ENCODE measurements around the gene GSX2.

Gene GSX2

GRCh38 chr4:54139332-54139731, 39.4 kb downstream of the GSX2 start:
- H2BK15ac ChIP-seq (ENCODE audit: low read depth, poor library complexity, severe bottlenecking), result no peak overlapping the region
- no peak overlapping the region for H3K4me3 ChIP-seq (ENCODE audit: insufficient read depth in 1 of 2, low read depth in 1 of 2, low read length in 2 of 2)
- no peak overlapping the region for H2BK5ac ChIP-seq (ENCODE audit: low read depth, low read length, poor library complexity, severe bottlenecking)
- peak overlapping the region in 1 of 2 experiments; percentile 15 for H3K18ac ChIP-seq (ENCODE audit: low read depth in 1 of 2, low read length in 2 of 2)
- H3K4ac ChIP-seq (ENCODE audit: low read depth in 1 of 2, low read length in 2 of 2), result no peak overlapping the region
- H3K14ac ChIP-seq (ENCODE audit: low read length in 2 of 2), result no peak overlapping the region
- no peak overlapping the region for H2AK5ac ChIP-seq (ENCODE audit: low read length, severe bottlenecking)
- H2AFZ ChIP-seq (ENCODE audit: low read depth, low read length), result no peak overlapping the region
- H3K23ac ChIP-seq (ENCODE audit: low read length in 2 of 2), result no peak overlapping the region
- no peaks in the 10 kb centered on the region for H3K9me3 ChIP-seq (ENCODE audit: control insufficient read depth, low read length)
- no peak for DNase-seq
- no peak overlapping the region for H2BK120ac ChIP-seq (ENCODE audit: low read depth, low read length)
- no peak overlapping the region for H3K4me2 ChIP-seq (ENCODE audit: low read length, poor library complexity, severe bottlenecking)
- peak overlapping the region; percentile 47 for H4K8ac ChIP-seq (ENCODE audit: low read length)
- no peaks in the 10 kb centered on the region for H3K79me1 ChIP-seq (replicated peaks; ENCODE audit: low read length, poor library complexity, severe bottlenecking)
- 76% methylated on average over 3 of the region's 4 CpGs for WGBS
- peaks cover 0 to 6% of the 10 kb centered on the region in 2 experiments for H3K27me3 ChIP-seq (ENCODE audit: control insufficient read depth in 1 of 2, insufficient read depth in 1 of 2, low read length in 2 of 2)
- no peak overlapping the region for H2BK12ac ChIP-seq (ENCODE audit: low read length in 2 of 2)
- no peaks in the 10 kb centered on the region for H3K4me1 ChIP-seq (ENCODE audit: control insufficient read depth, insufficient read depth, low read depth, low read length)
- H4K91ac ChIP-seq (ENCODE audit: low read length), result no peak overlapping the region
- no peak overlapping the region for H3K27ac ChIP-seq (ENCODE audit: low read length, poor library complexity, severe bottlenecking)
- no peak overlapping the region for H3K9ac ChIP-seq (ENCODE audit: low read length)
- no peaks in the 10 kb centered on the region for H3K36me3 ChIP-seq (ENCODE audit: control insufficient read depth in 1 of 2, insufficient read depth in 2 of 2, low read depth in 1 of 2, low read length in 2 of 2)

GRCh38 chr4:54140287-54140686, 40.3 kb downstream of the GSX2 start:
- Histone ChIP-seq H3K18ac (ENCODE audit: low read depth in 1 of 2, low read length in 2 of 2) (no peak overlapping the region), H3K79me1 (replicated peaks; ENCODE audit: low read length, poor library complexity, severe bottlenecking) (no peaks in the 10 kb centered on the region), H3K9ac (ENCODE audit: low read length) (no peak overlapping the region), H4K91ac (ENCODE audit: low read length) (no peak overlapping the region), H3K27me3 (ENCODE audit: control insufficient read depth in 1 of 2, insufficient read depth in 1 of 2, low read length in 2 of 2) (peaks cover 0 to 6% of the 10 kb centered on the region in 2 experiments), H3K9me3 (ENCODE audit: control insufficient read depth, low read length) (no peaks in the 10 kb centered on the region), H3K4me3 (ENCODE audit: insufficient read depth in 1 of 2, low read depth in 1 of 2, low read length in 2 of 2) (no peak overlapping the region), H4K8ac (ENCODE audit: low read length) (no peak overlapping the region), H3K4me2 (ENCODE audit: low read length, poor library complexity, severe bottlenecking) (no peak overlapping the region), H3K23ac (ENCODE audit: low read length in 2 of 2) (no peak overlapping the region), H3K36me3 (ENCODE audit: control insufficient read depth in 1 of 2, insufficient read depth in 2 of 2, low read depth in 1 of 2, low read length in 2 of 2) (no peaks in the 10 kb centered on the region), H3K14ac (ENCODE audit: low read length in 2 of 2) (no peak overlapping the region), H2AFZ (ENCODE audit: low read depth, low read length) (no peak overlapping the region), H3K4me1 (ENCODE audit: control insufficient read depth, insufficient read depth, low read depth, low read length) (no peaks in the 10 kb centered on the region), H2BK15ac (ENCODE audit: low read depth, poor library complexity, severe bottlenecking) (no peak overlapping the region), H2BK5ac (ENCODE audit: low read depth, low read length, poor library complexity, severe bottlenecking) (no peak overlapping the region), H2AK5ac (ENCODE audit: low read length, severe bottlenecking) (no peak overlapping the region), H3K4ac (ENCODE audit: low read depth in 1 of 2, low read length in 2 of 2) (no peak overlapping the region), H3K27ac (ENCODE audit: low read length, poor library complexity, severe bottlenecking) (no peak overlapping the region), H2BK120ac (ENCODE audit: low read depth, low read length) (no peak overlapping the region), H2BK12ac (ENCODE audit: low read length in 2 of 2) (no peak overlapping the region)
- no CpG with 5 or more reads among the region's 1 CpG for WGBS
- DNase-seq, result no peak

- H2AK5ac ChIP-seq (ENCODE audit: low read length, severe bottlenecking), result no peak overlapping the region
- no peak overlapping the region for H2AFZ ChIP-seq (ENCODE audit: low read depth, low read length)
- H3K36me3 ChIP-seq (ENCODE audit: control insufficient read depth in 1 of 2, insufficient read depth in 2 of 2, low read depth in 1 of 2, low read length in 2 of 2), result no peaks in the 10 kb centered on the region
- no peak overlapping the region for H3K23ac ChIP-seq (ENCODE audit: low read length in 2 of 2)
- no peak overlapping the region for H4K91ac ChIP-seq (ENCODE audit: low read length)
- DNase-seq, result no peak
- H3K9me3 ChIP-seq (ENCODE audit: control insufficient read depth, low read length), result no peaks in the 10 kb centered on the region
- H3K27ac ChIP-seq (ENCODE audit: low read length, poor library complexity, severe bottlenecking), result no peak overlapping the region
- H3K18ac ChIP-seq (ENCODE audit: low read depth in 1 of 2, low read length in 2 of 2), result no peak overlapping the region
- no peaks in the 10 kb centered on the region for H3K79me1 ChIP-seq (replicated peaks; ENCODE audit: low read length, poor library complexity, severe bottlenecking)
- H3K27me3 ChIP-seq (ENCODE audit: control insufficient read depth in 1 of 2, insufficient read depth in 1 of 2, low read length in 2 of 2), result peaks cover 0 to 9% of the 10 kb centered on the region in 2 experiments
- H2BK15ac ChIP-seq (ENCODE audit: low read depth, poor library complexity, severe bottlenecking), result no peak overlapping the region
- H4K8ac ChIP-seq (ENCODE audit: low read length), result no peak overlapping the region
- H2BK5ac ChIP-seq (ENCODE audit: low read depth, low read length, poor library complexity, severe bottlenecking), result no peak overlapping the region
- H3K4me2 ChIP-seq (ENCODE audit: low read length, poor library complexity, severe bottlenecking), result no peak overlapping the region
- no peak overlapping the region for H3K4me3 ChIP-seq (ENCODE audit: insufficient read depth in 1 of 2, low read depth in 1 of 2, low read length in 2 of 2)
- no peak overlapping the region for H3K14ac ChIP-seq (ENCODE audit: low read length in 2 of 2)
- 100% methylated on average over 1 of the region's 2 CpGs for WGBS
- H2BK12ac ChIP-seq (ENCODE audit: low read length in 2 of 2), result no peak overlapping the region
- H3K9ac ChIP-seq (ENCODE audit: low read length), result no peak overlapping the region
- H3K4me1 ChIP-seq (ENCODE audit: control insufficient read depth, insufficient read depth, low read depth, low read length), result no peaks in the 10 kb centered on the region
- no peak overlapping the region for H3K4ac ChIP-seq (ENCODE audit: low read depth in 1 of 2, low read length in 2 of 2)
- H2BK120ac ChIP-seq (ENCODE audit: low read depth, low read length), result no peak overlapping the region
Measured at GRCh38 chr4:54144199-54144598, 44.2 kb downstream of the GSX2 start.

- Histone ChIP-seq H3K9ac (ENCODE audit: low read length) (no peak overlapping the region), H2BK5ac (ENCODE audit: low read depth, low read length, poor library complexity, severe bottlenecking) (no peak overlapping the region), H3K23ac (ENCODE audit: low read length in 2 of 2) (no peak overlapping the region), H3K4ac (ENCODE audit: low read depth in 1 of 2, low read length in 2 of 2) (no peak overlapping the region), H3K27me3 (ENCODE audit: control insufficient read depth in 1 of 2, insufficient read depth in 1 of 2, low read length in 2 of 2) (peaks cover 0 to 6% of the 10 kb centered on the region in 2 experiments), H3K4me3 (ENCODE audit: insufficient read depth in 1 of 2, low read depth in 1 of 2, low read length in 2 of 2) (no peak overlapping the region), H4K91ac (ENCODE audit: low read length) (no peak overlapping the region), H3K14ac (ENCODE audit: low read length in 2 of 2) (no peak overlapping the region), H3K27ac (ENCODE audit: low read length, poor library complexity, severe bottlenecking) (no peak overlapping the region), H3K4me1 (ENCODE audit: control insufficient read depth, insufficient read depth, low read depth, low read length) (no peaks in the 10 kb centered on the region), H4K8ac (ENCODE audit: low read length) (no peak overlapping the region), H3K18ac (ENCODE audit: low read depth in 1 of 2, low read length in 2 of 2) (no peak overlapping the region), H3K36me3 (ENCODE audit: control insufficient read depth in 1 of 2, insufficient read depth in 2 of 2, low read depth in 1 of 2, low read length in 2 of 2) (no peaks in the 10 kb centered on the region), H2BK15ac (ENCODE audit: low read depth, poor library complexity, severe bottlenecking) (no peak overlapping the region), H3K4me2 (ENCODE audit: low read length, poor library complexity, severe bottlenecking) (no peak overlapping the region), H2BK120ac (ENCODE audit: low read depth, low read length) (no peak overlapping the region), H2BK12ac (ENCODE audit: low read length in 2 of 2) (no peak overlapping the region), H2AK5ac (ENCODE audit: low read length, severe bottlenecking) (no peak overlapping the region), H2AFZ (ENCODE audit: low read depth, low read length) (no peak overlapping the region), H3K9me3 (ENCODE audit: control insufficient read depth, low read length) (no peaks in the 10 kb centered on the region), H3K79me1 (replicated peaks; ENCODE audit: low read length, poor library complexity, severe bottlenecking) (no peaks in the 10 kb centered on the region)
- WGBS, result 97% methylated on average over 4 of the region's 5 CpGs
- DNase-seq, result peak; percentile 56
Measured at GRCh38 chr4:54144661-54145171, 44.8 kb downstream of the GSX2 start.

Measured in mesenchymal stem cell (in vitro differentiated cells and primary cell).